ENCODE results near the gene PHLPP2.

The PHLPP2 gene

GRCh38 chr16:71767060-71767900 lies 42.8 kb upstream of the PHLPP2 start (continued):
- TF ChIP-seq, protein P1, sequence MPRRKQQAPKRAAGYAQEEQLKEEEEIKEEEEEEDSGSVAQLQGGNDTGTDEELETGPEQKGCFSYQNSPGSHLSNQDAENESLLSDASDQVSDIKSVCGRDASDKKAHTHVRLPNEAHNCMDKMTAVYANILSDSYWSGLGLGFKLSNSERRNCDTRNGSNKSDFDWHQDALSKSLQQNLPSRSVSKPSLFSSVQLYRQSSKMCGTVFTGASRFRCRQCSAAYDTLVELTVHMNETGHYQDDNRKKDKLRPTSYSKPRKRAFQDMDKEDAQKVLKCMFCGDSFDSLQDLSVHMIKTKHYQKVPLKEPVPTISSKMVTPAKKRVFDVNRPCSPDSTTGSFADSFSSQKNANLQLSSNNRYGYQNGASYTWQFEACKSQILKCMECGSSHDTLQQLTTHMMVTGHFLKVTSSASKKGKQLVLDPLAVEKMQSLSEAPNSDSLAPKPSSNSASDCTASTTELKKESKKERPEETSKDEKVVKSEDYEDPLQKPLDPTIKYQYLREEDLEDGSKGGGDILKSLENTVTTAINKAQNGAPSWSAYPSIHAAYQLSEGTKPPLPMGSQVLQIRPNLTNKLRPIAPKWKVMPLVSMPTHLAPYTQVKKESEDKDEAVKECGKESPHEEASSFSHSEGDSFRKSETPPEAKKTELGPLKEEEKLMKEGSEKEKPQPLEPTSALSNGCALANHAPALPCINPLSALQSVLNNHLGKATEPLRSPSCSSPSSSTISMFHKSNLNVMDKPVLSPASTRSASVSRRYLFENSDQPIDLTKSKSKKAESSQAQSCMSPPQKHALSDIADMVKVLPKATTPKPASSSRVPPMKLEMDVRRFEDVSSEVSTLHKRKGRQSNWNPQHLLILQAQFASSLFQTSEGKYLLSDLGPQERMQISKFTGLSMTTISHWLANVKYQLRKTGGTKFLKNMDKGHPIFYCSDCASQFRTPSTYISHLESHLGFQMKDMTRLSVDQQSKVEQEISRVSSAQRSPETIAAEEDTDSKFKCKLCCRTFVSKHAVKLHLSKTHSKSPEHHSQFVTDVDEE (CRISPR knock-in tag; IDR thresholded peaks at IDR 0.05): no peak
- TF ChIP-seq ESRRG (CRISPR knock-in tag; IDR thresholded peaks at IDR 0.05) (no peak), PPARA (CRISPR knock-in tag; IDR thresholded peaks at IDR 0.05; ENCODE audit: borderline replicate concordance) (no peak)

DNA sequence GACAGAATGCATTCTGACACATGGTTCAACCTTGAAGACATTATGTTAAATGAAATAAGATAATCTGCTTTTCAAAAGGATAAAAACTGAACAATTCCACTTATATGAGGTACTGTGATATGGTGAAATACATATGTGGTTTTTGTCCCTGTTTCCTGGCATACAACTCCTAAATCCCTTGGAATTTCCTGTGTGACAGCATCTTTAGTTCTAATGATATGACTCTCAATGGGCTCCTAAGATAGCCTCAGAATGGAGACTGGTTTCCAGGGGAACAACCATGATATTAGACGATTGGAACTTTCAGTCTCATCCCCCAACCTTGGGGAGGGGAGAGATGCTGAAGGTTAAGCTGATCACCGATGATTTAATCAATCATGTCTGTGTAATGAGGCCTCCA lies 37.7 kb upstream of the PHLPP2 start:
- no peak for TF ChIP-seq GLIS3 (CRISPR knock-in tag; IDR thresholded peaks at IDR 0.05)
- TF ChIP-seq ARNTL (CRISPR knock-in tag; IDR thresholded peaks at IDR 0.05; ENCODE audit: borderline replicate concordance, low read depth): no peak
- no peak for TF ChIP-seq TCF4 (CRISPR knock-in tag; IDR thresholded peaks at IDR 0.05; ENCODE audit: borderline replicate concordance)
- TF ChIP-seq, protein P1 (CRISPR knock-in tag; IDR thresholded peaks at IDR 0.05): no peak
- no peak for TF ChIP-seq RARB (CRISPR knock-in tag; IDR thresholded peaks at IDR 0.05)
- no peak for TF ChIP-seq ZNF565 (CRISPR knock-in tag; conservative IDR thresholded peaks at IDR 0.05; ENCODE audit: low read depth)
- no peak for TF ChIP-seq ISL1 (CRISPR knock-in tag; IDR thresholded peaks at IDR 0.05)
- TF ChIP-seq CSRNP3 (CRISPR knock-in tag; IDR thresholded peaks at IDR 0.05): no peak
- TF ChIP-seq ZNF70 (CRISPR knock-in tag; IDR thresholded peaks at IDR 0.05): no peak
- no peak for TF ChIP-seq CSDC2 (CRISPR knock-in tag; IDR thresholded peaks at IDR 0.05)
- TF ChIP-seq, protein P2, sequence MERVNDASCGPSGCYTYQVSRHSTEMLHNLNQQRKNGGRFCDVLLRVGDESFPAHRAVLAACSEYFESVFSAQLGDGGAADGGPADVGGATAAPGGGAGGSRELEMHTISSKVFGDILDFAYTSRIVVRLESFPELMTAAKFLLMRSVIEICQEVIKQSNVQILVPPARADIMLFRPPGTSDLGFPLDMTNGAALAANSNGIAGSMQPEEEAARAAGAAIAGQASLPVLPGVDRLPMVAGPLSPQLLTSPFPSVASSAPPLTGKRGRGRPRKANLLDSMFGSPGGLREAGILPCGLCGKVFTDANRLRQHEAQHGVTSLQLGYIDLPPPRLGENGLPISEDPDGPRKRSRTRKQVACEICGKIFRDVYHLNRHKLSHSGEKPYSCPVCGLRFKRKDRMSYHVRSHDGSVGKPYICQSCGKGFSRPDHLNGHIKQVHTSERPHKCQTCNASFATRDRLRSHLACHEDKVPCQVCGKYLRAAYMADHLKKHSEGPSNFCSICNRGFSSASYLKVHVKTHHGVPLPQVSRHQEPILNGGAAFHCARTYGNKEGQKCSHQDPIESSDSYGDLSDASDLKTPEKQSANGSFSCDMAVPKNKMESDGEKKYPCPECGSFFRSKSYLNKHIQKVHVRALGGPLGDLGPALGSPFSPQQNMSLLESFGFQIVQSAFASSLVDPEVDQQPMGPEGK (CRISPR knock-in tag; IDR thresholded peaks at IDR 0.05; ENCODE audit: borderline replicate concordance): no peak
- TF ChIP-seq CREB5 (CRISPR knock-in tag; IDR thresholded peaks at IDR 0.05; ENCODE audit: low read depth): no peak
- no peak for TF ChIP-seq SNAI2 (CRISPR knock-in tag; IDR thresholded peaks at IDR 0.05)
- TF ChIP-seq ESRRG (CRISPR knock-in tag; IDR thresholded peaks at IDR 0.05): no peak
- no peak for TF ChIP-seq OSR1 (CRISPR knock-in tag; IDR thresholded peaks at IDR 0.05)
- no peak for TF ChIP-seq PPARA (CRISPR knock-in tag; IDR thresholded peaks at IDR 0.05; ENCODE audit: borderline replicate concordance)
- TF ChIP-seq ZFP30 (CRISPR knock-in tag; IDR thresholded peaks at IDR 0.05): no peak
- no peak for TF ChIP-seq ZC3H10 (CRISPR knock-in tag; IDR thresholded peaks at IDR 0.05)
- ATAC-seq: no peak

GRCh38 chr16:71761097-71761496 lies 36.6 kb upstream of the PHLPP2 start:
- ATAC-seq: no peak
- no peak for TF ChIP-seq OSR1 (CRISPR knock-in tag; IDR thresholded peaks at IDR 0.05)
- TF ChIP-seq CSRNP3 (CRISPR knock-in tag; IDR thresholded peaks at IDR 0.05): no peak
- TF ChIP-seq ARNTL (CRISPR knock-in tag; IDR thresholded peaks at IDR 0.05; ENCODE audit: borderline replicate concordance, low read depth): no peak
- TF ChIP-seq, protein P1 (CRISPR knock-in tag; IDR thresholded peaks at IDR 0.05): no peak
- TF ChIP-seq, protein P2 (CRISPR knock-in tag; IDR thresholded peaks at IDR 0.05; ENCODE audit: borderline replicate concordance): no peak
- no peak for TF ChIP-seq TCF4 (CRISPR knock-in tag; IDR thresholded peaks at IDR 0.05; ENCODE audit: borderline replicate concordance)
- TF ChIP-seq RARB (CRISPR knock-in tag; IDR thresholded peaks at IDR 0.05): no peak
